HCT116 (cell line): ENCODE results near the gene IL21R. TPM values are rescaled to one million over a fixed set of nuclear protein-coding genes. Genes with fewer than 3 reads are reported as not detected.

ENCODE experiments used
- ATAC-seq: fragments of 200-7000 bp; cut with Tn5 transposase; 2 replicates; pipeline ENCODE4 v1.9.1; 2020; ENCODE audit warnings: mild to moderate bottlenecking, moderate library complexity
- BruUV-seq: library from RNA; stranded (reverse); fragments of 400-500 nt; replicated peaks from 2 replicates; lab custom pipeline; 2021; lab: Mats Ljungman, UMichigan
- CTCF ChIA-PET: fragments of 300-600 bp; sonication (Branson Sonifier 250); formaldehyde crosslinking; loops from one replicate; lab custom pipeline; 2021; ENCODE audit warnings: antibody characterized with exemption; lab: Charles Lee
- POLR2A ChIA-PET: fragments of 300-600, 350-600 bp; sonication (Branson Sonifier 250); formaldehyde crosslinking; loops from one replicate; lab custom pipeline; 2021; ENCODE audit warnings: antibody characterized with exemption; lab: Charles Lee
- RAD21 ChIA-PET, 2 experiments: fragments of 300-600 bp; sonication (Branson Sonifier 250); formaldehyde crosslinking; loops; one replicate each; lab custom pipeline; 2023; ENCODE audit warnings: low total read pairs in 2 of 2; ENCODE audit not compliant: uncharacterized antibody in 2 of 2, unreplicated experiment in 2 of 2, low non-redundant PET in 1 of 2; lab: Charles Lee
- DNase-seq: peaks from one replicate; pipeline ENCODE4 v3.0.0-alpha.2; 2010; ENCODE audit warnings: low read depth, low spot score
- H2AFZ ChIP-seq: fragments of 200-600 bp; shearing (Covaris generic), sonication (generic); 2 replicates; pipeline ENCODE4 v1.6.1; 2017; ENCODE audit warnings: low read depth, mixed run types, mixed read lengths, antibody characterized with exemption, low read length; ENCODE audit not compliant: poor library complexity, severe bottlenecking
- H3K27ac ChIP-seq: 2 replicates; pipeline ENCODE4 v1.5.1; 2012; ENCODE audit warnings: low read depth, low read length
- H3K27me3 ChIP-seq: fragments of 200-600 bp; sonication (generic); 2 replicates; pipeline ENCODE4 v1.6.1; 2016; ENCODE audit warnings: mixed run types, low read length, mixed read lengths; ENCODE audit not compliant: insufficient read depth
- H3K36me3 ChIP-seq, 2 experiments: fragments of 200-500 bp in 1 of 2; fragments of 200-600 bp in 1 of 2; sonication (Bioruptor generic) in 1 of 2; sonication (generic) in 1 of 2; 2 replicates each; pipeline versions ENCODE4 v1.5.1 to v1.6.1; 2014 to 2016; ENCODE audit warnings: low read length in 2 of 2, inconsistent platforms in 1 of 2, mixed read lengths in 1 of 2, mixed run types in 1 of 2; ENCODE audit not compliant: insufficient read depth in 2 of 2, control insufficient read depth in 1 of 2
- H3K4me1 ChIP-seq, 2 experiments: fragments of 200-600 bp in 1 of 2; sonication (generic) in 1 of 2; 2 replicates each; pipeline versions ENCODE4 v1.5.1 to v1.6.1; 2012 to 2017; ENCODE audit warnings: low read length in 2 of 2, inconsistent platforms in 1 of 2, mild to moderate bottlenecking in 1 of 2, mixed read lengths in 1 of 2, mixed run types in 1 of 2, moderate library complexity in 1 of 2; ENCODE audit not compliant: insufficient read depth in 2 of 2, control insufficient read depth in 1 of 2
- H3K4me2 ChIP-seq: fragments of 200-600 bp; sonication (generic); 2 replicates; pipeline ENCODE4 v1.6.1; 2017; ENCODE audit warnings: mixed run types, low read length, mixed read lengths
- H3K4me3 ChIP-seq, 2 experiments: fragments of 200-600 bp in 1 of 2; sonication (generic) in 1 of 2; replicated peaks in 1 of 2; 2 replicates each; pipeline ENCODE4 v1.5.1; 2011 to 2016; ENCODE audit warnings: low read length in 2 of 2, control low read depth in 1 of 2, low read depth in 1 of 2, mild to moderate bottlenecking in 1 of 2, mixed read lengths in 1 of 2, mixed run types in 1 of 2
- H3K79me2 ChIP-seq: fragments of 200-600 bp; sonication (generic); 2 replicates; pipeline ENCODE4 v1.6.1; 2017; ENCODE audit warnings: mild to moderate bottlenecking, mixed run types, low read length, moderate library complexity, mixed read lengths; ENCODE audit not compliant: insufficient read depth
- H3K9ac ChIP-seq: fragments of 200-600 bp; sonication (generic); 2 replicates; pipeline ENCODE4 v1.6.1; 2016; ENCODE audit warnings: low read length, mixed read lengths
- H3K9me2 ChIP-seq: fragments of 200-600 bp; sonication (generic), shearing (Covaris generic); 2 replicates; pipeline ENCODE4 v1.6.1; 2017; ENCODE audit warnings: mixed run types, mild to moderate bottlenecking, moderate library complexity; ENCODE audit not compliant: insufficient read depth
- H3K9me3 ChIP-seq, 2 experiments: fragments of 200-500 bp in 1 of 2; fragments of 200-600 bp in 1 of 2; sonication (Bioruptor generic) in 1 of 2; sonication (generic) in 1 of 2; 2 replicates each; pipeline ENCODE4 v1.6.1; 2014 to 2017; ENCODE audit warnings: low read length in 2 of 2, mixed read lengths in 2 of 2, inconsistent platforms in 1 of 2, low read depth in 1 of 2, mild to moderate bottlenecking in 1 of 2, mixed run types in 1 of 2, moderate library complexity in 1 of 2; ENCODE audit not compliant: control insufficient read depth in 1 of 2, insufficient read depth in 1 of 2
- H4K20me1 ChIP-seq: fragments of 200-600 bp; sonication (generic), shearing (Covaris generic); 2 replicates; pipeline ENCODE4 v1.6.1; 2017; ENCODE audit warnings: mixed run types, mild to moderate bottlenecking, moderate library complexity; ENCODE audit not compliant: insufficient read depth
- CBX3 ChIP-seq: IDR thresholded peaks from 2 replicates; pipeline ENCODE4 v1.6.1; 2012; ENCODE audit warnings: low read depth
- EGR1 ChIP-seq: IDR thresholded peaks from 2 replicates; pipeline ENCODE4 v1.6.1; 2012; ENCODE audit warnings: low read depth
- EZH2 ChIP-seq: fragments of 200-600 bp; sonication (generic); IDR thresholded peaks from 2 replicates; pipeline ENCODE4 v1.6.1; 2017; ENCODE audit warnings: antibody characterized with exemption, mixed run types
- POLR2A ChIP-seq: IDR thresholded peaks from 2 replicates; pipeline ENCODE4 v1.7.0; 2011; ENCODE audit warnings: borderline replicate concordance; ENCODE audit not compliant: insufficient read depth, insufficient read length; ENCODE audit errors: extremely low read depth
- POLR2AphosphoS5 ChIP-seq: IDR thresholded peaks from 2 replicates; pipeline ENCODE4 v1.6.1; 2011; ENCODE audit warnings: mild to moderate bottlenecking, low read depth, low read length, moderate library complexity
- REST ChIP-seq: IDR thresholded peaks from 2 replicates; pipeline ENCODE4 v1.6.1; 2012; ENCODE audit warnings: low read depth
- TCF7L2 ChIP-seq: IDR thresholded peaks from 2 replicates; pipeline ENCODE4 v1.7.0; 2011; ENCODE audit warnings: borderline replicate concordance, inconsistent platforms; ENCODE audit not compliant: insufficient read depth, insufficient read length; ENCODE audit errors: extremely low read depth
- YY1 ChIP-seq: IDR thresholded peaks from 2 replicates; pipeline ENCODE4 v1.6.1; 2011; ENCODE audit warnings: low read length, low read depth, moderate library complexity, mild to moderate bottlenecking; ENCODE audit not compliant: insufficient replicate concordance; ENCODE audit errors: extremely low read depth
- ZNF274 ChIP-seq: fragments of 200-500 bp; sonication (Bioruptor generic); IDR thresholded peaks from 2 replicates; pipeline ENCODE4 v1.6.1; 2014; ENCODE audit warnings: mild to moderate bottlenecking, low read depth, low read length, inconsistent platforms
- intact Hi-C: fragments of 100-400 bp; cut with micrococcal nuclease; formaldehyde crosslinking; loops from 2 replicates; pipeline ENCODE4 v1.10.0; 2022
- total RNA-seq: library from RNA; stranded (reverse); gene quantifications from one replicate; pipeline ENCODE4 v1.2.1, GENCODE V29; 2021; ENCODE audit not compliant: unreplicated experiment
- TF ChIP-seq, protein P1 (sequence below): IDR thresholded peaks from 2 replicates; pipeline ENCODE4 v1.6.1; 2011; ENCODE audit warnings: mild to moderate bottlenecking, low read length, moderate library complexity; ENCODE audit not compliant: insufficient replicate concordance; ENCODE audit errors: extremely low read depth

IL21R gene
- total RNA-seq, 1 experiment from 2014 or later = 1.2 TPM

DNA sequence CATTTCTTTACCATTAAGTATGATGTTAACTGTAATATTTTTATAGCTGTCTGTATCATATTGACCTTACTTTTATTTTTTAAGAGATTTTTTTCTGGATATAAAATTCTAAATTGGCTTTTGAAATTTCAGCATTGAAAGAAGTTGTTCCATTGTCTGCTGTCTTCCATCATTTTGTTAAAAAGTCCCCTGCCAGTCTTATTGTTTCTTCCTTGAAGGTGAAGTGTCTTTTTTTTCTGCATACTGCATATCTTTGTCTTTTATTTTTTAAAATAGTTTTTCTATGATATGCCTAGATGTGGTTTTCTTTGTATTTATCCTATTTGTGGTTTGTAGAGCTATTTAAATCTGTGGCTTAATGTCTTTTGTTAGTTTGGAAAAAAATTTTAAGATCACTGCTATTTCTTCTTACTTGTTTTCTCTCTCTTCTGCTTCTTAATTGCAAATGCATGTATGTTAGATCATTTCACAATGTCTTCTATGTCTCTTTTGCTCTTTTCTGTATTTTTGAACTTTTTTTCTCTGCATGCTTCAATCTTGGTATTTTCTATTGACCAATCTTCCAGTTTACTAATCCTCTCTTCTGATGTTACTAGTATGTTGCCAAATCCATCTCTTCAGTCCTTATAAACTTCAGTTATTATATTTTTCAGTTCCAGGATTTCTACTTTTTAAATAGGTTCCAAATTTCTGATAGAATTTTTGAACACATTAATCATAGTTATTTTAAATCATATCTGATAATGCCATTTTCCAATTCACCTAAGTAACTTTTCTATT, 20.2 kb downstream of the IL21R start:
- no peaks in the 10 kb centered on the region for H3K79me2 ChIP-seq
- ChIA-PET RAD21 (no interaction called here), CTCF (no interaction called here), POLR2A (no interaction called here)
- no peaks in the 10 kb centered on the region for H3K9me2 ChIP-seq
- H3K36me3 ChIP-seq = no peaks in the 10 kb centered on the region
- no peaks in the 10 kb centered on the region for H3K27me3 ChIP-seq
- TF ChIP-seq CBX3 = peak; percentile 66; the same call in 1 of the 2 replicates
- no peak for TF ChIP-seq TCF7L2
- TF ChIP-seq POLR2A = no peak
- H3K9me3 ChIP-seq = peaks cover 3 to 14% of the 10 kb centered on the region in 2 experiments; a peak in 1 of 4 replicates
- BruUV-seq = no TSS peak
- H4K20me1 ChIP-seq = no peaks in the 10 kb centered on the region
- no peak overlapping the region for H3K4me2 ChIP-seq
- no peak overlapping the region for H3K27ac ChIP-seq
- H3K4me1 ChIP-seq = peaks cover 2 to 14% of the 10 kb centered on the region in 2 experiments; a peak in 3 of 4 replicates
- DNase-seq (no peak), ATAC-seq (no peak)
- no peak overlapping the region for H2AFZ ChIP-seq
- no peak overlapping the region for H3K9ac ChIP-seq
- intact Hi-C loops = no loop called here
- H3K4me3 ChIP-seq = no peak overlapping the region

DNA sequence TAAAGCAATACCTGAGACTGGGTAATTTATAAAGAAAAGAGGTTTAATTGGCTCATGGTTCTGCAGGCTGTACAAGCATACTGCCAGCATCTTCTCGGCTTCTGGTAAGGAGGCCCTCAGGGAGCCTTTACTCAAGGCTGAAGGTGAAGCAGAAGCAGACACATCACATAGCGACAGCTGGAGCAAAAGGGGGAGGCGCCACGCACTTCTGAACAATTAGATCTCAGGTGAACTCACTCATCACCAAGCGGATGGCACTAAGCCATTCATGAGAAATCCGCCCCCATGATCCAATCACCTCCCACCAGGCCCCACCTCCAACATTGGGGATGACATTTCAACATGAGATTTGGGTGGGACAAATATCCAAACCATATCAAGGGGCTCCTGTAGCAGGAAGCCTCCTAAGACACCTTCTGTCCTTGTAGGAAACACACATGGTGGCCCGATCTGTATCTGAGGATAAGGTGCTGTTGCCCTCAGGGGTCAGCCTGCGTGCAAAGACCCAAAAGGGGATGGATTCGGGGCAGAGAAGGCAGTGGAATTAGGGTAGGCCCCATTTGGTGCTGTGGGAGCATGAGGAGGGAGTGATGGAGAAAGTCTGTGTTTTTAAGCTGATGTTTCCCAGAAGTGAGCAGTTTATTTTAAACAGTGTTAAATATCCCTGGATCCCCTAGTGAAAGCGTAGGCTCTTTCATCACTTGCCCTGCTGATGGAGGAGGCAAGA, 23.0 kb downstream of the IL21R start:
- Histone ChIP-seq H3K9ac (no peak overlapping the region), H3K27ac (no peak overlapping the region), H3K4me1 (peaks cover 2 to 17% of the 10 kb centered on the region in 2 experiments; a peak in 3 of 4 replicates), H3K9me3 (peaks cover 3 to 14% of the 10 kb centered on the region in 2 experiments; a peak in 1 of 4 replicates), H3K27me3 (no peaks in the 10 kb centered on the region), H3K4me2 (no peak overlapping the region), H3K36me3 (no peaks in the 10 kb centered on the region), H3K79me2 (no peaks in the 10 kb centered on the region), H3K4me3 (no peak overlapping the region), H4K20me1 (no peaks in the 10 kb centered on the region), H2AFZ (no peak overlapping the region), H3K9me2 (no peaks in the 10 kb centered on the region)
- ChIA-PET POLR2A (no interaction called here), RAD21 (no interaction called here), CTCF (no interaction called here)
- BruUV-seq = no TSS peak
- DNase-seq (no peak), ATAC-seq (no peak)
- no peak for TF ChIP-seq CBX3
- no peak for TF ChIP-seq YY1
- no peak for TF ChIP-seq POLR2AphosphoS5
- TF ChIP-seq ZNF274 = no peak
- no peak for TF ChIP-seq EGR1
- TF ChIP-seq REST = no peak
- no peak for TF ChIP-seq TCF7L2
- TF ChIP-seq, protein P1, sequence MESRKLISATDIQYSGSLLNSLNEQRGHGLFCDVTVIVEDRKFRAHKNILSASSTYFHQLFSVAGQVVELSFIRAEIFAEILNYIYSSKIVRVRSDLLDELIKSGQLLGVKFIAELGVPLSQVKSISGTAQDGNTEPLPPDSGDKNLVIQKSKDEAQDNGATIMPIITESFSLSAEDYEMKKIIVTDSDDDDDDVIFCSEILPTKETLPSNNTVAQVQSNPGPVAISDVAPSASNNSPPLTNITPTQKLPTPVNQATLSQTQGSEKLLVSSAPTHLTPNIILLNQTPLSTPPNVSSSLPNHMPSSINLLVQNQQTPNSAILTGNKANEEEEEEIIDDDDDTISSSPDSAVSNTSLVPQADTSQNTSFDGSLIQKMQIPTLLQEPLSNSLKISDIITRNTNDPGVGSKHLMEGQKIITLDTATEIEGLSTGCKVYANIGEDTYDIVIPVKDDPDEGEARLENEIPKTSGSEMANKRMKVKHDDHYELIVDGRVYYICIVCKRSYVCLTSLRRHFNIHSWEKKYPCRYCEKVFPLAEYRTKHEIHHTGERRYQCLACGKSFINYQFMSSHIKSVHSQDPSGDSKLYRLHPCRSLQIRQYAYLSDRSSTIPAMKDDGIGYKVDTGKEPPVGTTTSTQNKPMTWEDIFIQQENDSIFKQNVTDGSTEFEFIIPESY = no peak
- TF ChIP-seq EZH2 = no peak
- TF ChIP-seq POLR2A = no peak
- intact Hi-C loops = no loop called here
